NCI-H187 treated with DMSO at 0.1 percent for 48 hours (cell line): ENCODE measurements around the gene AKR1C8.
"Not testable (repeated sequence)": the region's sequence is repeated elsewhere in the genome, so short reads cannot be mapped to it uniquely, and the experiment has no call there.

Source experiments
- DNase-seq: peaks from one replicate; lab custom pipeline; 2025; lab: John Stamatoyannopoulos, UW

Gene AKR1C8

DNA sequence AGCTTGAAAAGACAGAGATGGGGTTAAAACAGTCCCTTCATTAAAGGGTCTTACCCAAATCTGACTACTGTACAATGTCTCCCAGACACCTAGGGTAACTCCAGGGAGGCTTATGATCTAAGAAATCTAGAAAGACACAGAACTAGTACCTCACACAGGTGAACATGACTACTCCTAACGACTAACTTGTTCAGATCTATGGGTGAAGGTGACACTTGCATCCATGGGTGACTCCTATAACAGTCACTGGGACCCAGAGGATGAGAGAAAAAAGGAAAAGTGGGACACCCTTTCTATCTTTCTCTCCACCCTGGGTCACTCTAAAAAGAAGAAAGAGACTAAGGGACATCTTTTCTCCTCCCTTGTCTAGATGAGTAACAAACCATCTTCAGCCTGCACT, 19.2 kb downstream of the AKR1C8 start:
- no peak for DNase-seq

DNA sequence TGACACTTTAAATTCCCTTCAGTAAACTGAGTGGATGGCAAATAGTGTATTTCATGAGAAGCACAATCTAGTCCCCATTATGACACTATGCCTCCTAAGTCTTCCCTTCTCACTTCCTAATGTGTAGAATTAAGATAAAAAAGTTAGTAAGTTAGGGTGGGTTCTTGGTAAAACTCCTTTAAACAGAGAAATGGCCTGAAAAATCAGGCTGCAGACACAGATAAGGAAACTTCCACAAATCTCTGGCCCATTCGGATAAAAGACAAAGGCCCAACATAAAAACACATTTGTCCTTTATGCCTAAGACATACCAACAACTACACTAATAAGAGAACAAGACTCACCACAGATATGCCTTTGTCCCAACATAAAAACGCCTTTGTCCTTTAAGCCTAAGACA, 21.5 kb downstream of the AKR1C8 start:
- DNase-seq: no peak

DNA sequence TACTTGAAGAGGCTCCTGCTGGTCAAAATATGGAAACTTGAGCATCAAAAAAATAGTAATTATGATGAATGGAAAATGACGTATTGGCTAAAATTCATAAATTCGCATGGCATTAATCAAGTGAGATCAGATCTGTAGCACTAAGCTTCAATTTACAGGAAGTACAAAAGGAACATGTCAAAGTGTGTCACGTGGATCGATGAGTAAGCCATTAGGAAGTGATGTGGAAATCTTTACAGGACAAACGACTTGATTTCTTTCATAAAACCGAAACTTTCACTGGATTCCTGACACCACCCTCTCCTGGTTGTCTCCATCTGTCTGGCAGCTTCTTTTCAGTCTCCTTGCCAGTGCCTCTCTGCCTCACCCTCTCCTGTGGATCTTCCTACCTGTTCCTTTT, 25.8 kb downstream of the AKR1C8 start:
- DNase-seq: no peak

DNA sequence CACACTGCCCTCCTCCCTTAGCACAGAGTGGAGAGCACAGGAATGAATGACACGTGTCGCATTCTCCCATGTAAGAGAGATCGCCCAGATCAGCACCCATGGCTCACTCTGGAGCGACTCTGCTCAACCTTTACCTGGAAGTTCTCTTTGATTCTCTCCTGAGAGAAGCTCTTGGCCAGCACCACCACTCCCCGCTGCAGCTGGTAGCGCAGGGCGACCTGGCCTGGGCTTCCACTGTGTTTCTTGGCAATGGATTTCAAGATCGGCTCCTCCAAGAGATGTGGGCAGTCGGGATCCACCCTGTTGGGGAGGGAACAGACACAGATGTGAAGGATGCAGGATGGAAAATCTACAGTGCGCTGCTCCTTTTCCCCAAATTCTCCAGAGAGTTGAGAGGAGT, 27.4 kb downstream of the AKR1C8 start:
- DNase-seq: no peak

DNA sequence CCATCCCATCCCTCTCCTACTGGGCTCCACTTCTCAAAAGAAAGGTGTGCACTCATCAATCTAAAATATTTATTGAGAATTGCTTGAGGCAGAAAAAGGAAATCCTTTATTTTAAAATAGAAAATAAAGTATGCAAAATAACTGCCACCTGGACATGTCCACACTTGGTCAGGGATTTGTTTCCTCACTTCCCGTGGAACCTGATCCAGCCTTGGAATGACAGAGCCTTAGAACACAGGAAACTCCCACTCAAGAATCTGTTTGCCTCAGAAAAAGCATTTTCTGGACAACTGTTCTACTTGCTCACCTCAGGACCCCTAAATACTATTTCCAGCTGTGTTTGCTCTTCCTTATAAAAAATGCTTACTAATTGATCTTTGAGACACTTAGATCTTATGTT, 29.0 kb downstream of the AKR1C8 start:
- DNase-seq: no peak

DNA sequence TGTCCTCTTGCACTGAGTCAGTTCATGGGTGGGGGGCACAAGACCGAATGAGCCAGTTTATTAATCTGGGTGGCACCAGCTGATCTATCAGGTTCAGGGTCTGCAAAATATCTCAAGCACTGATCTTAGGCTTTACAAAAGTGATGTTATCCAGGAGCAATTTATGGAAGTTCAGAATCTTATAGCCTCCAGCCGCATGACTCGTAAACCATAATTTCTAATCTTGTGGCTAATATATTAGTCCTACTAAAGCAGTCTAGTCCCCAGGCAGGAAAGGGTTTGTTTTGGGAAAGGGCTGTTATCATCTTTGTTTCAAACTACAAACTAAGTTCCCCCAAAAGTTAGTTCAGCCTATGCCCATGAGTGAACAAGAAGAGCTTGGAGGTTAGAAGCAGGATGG, 33.9 kb downstream of the AKR1C8 start:
- DNase-seq: no peak

DNA sequence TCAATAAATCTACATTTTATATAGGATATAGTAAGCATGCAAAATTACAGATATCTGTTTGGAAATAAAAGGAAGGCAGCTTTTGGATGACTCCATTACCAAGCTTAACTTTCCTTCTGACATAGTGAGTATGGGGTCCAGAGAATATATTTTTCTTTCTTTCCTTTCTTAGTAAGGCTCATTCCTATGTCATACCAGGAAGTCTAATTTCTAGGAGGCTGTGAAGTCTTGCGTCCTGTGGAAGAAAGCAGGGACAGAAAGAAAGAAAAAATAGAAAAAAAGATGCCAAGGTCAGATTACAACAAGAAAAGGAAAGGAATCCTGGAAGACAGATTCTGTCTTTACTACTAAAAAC, 36.3 kb downstream of the AKR1C8 start:
- no peak for DNase-seq

DNA sequence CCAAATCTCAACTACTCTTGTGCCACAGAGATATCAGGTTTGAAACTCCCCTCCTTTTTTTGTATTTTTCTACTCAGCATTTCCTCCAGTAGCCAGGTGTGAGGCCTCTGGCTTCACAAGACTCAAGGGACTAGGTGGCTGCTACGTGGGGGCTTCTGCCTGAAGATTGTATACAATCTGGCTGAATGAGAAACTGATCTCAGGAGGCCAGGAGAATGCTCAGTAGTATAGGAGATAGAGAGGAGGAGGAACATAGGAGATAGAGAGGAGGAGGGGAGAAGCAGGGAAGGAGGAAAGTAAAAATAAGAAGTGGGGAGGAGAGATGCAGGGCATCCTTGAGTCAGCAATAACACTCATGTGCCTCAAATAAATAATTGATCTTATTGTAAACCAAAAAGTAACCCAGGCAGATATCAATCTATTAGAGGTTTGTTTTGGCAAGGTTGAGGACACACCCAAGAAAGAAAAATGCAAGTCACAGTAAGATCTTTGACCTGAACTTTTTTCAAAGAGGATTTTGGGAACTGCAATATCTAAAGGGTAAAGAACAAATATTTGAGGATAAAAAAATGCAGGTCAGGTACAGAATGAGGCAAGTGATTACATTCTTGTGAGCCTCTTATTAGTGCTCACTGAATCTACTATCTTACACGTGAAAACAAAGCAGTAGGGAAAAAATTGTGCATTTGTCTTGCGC, 36.8 kb downstream of the AKR1C8 start:
- no peak for DNase-seq

DNA sequence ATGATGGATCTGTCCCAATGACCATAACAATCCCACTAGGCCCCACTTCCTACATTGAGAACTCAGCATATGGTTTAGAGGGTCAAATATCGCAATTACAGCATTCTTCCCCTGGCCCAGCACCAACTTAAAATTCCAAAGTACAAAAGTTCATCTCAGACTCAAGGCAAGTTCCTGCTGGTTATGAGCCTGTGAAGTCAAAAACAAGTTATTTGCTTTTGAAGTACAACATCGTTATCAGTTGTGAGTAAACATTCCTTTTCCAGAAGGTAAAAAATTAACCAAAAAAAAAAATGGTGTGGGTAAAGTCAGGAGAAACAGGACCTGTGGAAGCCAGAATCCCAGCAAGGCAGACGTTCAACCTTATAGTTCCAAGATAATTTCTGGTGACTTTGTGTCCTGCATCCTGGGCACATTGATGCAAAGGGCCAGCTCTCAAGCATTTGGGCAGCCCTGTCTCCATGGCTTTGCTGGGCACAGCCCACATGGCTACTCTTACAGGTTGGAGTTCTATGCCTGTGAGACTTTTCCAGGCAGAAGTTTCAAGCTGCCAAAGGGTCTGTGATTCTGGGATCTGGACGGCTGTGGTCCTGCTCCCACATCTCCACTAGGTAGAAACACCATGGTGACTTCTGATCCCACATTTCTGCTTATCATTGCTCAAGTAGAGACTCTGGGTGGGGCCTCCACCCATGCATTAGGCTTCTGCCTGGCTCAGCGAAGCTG, 37.5 kb downstream of the AKR1C8 start:
- DNase-seq: no peak

DNA sequence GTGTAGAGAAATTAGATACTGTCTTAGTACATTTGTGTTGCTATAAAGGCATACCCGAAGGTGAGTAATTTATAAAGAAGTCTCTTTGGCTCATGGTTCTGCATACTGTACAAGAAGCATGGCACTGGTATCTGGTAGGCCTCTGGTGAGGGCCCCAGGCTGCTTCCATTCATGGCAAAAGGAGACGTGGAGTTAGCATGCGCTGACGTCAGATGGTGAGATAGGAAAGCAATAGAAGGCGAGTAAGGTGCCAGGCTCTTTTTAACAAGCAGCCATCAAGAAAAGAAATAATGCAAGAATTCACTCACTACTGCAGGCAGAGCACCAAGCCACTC, 38.1 kb downstream of the AKR1C8 start:
- no peak for DNase-seq

DNA sequence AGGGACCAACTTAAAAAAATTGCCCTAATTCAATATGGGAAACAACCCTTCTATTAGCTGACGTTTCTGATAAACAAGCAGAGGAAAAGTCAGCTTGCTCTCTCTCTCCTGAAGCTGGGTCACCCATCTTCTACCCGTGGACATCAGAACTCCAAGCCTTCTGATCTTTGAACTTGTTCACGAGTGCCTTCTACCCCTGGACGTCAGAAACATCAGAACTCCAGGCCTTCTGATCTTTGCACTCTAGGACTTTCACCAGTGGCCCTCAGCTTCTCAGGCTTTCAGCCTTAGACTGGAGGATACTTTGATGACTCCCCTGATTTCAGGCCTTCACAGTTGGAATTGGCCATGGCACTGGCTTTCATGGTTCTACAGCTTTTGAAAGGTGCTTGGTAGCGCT, 41.8 kb downstream of the AKR1C8 start:
- no peak for DNase-seq

DNA sequence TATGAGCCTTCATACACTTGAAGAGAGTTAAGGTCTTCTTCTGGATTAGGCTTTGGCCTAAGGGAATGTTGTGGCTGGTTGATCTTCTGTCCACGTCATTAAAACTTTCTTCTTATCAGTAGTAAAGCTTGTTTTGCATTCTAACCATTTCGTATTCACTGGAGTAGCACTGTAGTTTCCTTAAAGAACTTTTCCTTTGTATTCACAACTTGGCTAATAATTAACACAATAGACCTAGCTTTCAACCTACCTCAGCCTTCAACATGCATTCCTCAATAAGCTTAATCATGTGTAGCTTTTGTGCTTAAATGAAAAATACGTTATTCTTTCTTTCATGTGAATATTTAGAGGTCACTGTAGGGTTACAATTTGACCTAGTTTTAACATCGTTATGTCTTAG, 42.8 kb downstream of the AKR1C8 start:
- no peak for DNase-seq

DNA sequence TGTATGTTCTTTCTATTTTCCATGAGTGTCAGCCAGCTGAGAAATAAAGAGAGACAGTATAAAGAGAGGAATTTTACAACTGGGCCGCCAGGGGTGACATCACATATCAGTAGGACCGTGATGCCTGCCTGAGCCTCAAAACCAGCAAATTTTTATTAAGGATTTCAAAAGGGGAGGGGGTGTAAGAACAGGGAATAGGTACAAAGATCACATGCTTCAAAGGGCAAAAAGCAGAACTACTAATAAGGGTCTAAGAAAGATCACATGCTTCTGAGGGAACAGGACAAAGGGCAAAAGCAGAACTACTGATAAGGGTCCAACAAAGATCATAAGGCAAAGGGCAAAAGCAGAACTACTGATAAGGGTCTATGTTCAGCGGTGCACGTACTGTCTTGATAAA, 47.3 kb downstream of the AKR1C8 start:
- not testable (repeated sequence) for DNase-seq

DNA sequence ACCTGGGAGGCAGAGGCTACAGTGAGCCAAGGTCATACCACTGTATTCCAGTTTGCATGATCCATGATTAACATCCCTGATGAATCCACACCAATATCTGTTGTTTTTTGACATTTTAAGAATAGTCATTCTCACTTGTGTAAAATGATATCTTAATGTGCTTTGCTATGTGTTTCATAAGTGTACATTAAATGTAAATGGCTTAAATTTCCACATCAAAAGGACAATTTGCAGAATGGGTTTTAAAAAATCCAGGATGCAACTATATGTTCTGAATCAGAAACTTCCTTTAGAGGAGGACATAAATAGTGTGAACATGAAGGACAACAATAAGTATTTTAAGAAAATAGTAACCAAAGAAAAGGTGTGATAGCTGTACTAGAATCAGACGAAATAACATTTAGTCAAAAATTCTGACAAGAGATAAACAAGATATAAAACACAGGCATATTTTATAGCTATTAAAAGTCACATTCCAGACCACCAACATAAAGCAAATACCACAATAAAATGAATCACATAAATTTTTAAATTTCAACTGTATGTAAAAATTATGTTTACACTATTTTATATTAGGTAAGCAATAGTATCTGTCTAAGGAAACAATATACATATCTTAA, 48.4 kb downstream of the AKR1C8 start:
- DNase-seq: no peak

DNA sequence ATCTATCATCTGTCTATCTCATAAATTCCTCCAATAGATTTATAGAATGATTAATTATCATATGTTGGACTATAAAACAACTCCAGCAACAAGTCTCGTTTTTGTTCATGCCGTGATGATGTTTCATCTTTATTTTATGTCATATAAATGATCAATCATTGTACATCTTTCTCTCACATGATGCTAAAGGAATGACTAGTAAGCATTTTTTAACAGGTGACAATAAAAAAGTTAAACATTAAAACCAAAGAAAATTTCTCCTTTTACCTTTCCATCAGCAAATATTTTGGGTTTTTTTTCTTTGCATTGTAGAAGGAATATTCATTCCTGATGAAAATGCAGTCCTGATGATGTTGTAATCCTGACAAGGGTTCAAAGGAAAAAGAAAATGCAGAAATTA, 49.4 kb downstream of the AKR1C8 start:
- no peak for DNase-seq

DNA sequence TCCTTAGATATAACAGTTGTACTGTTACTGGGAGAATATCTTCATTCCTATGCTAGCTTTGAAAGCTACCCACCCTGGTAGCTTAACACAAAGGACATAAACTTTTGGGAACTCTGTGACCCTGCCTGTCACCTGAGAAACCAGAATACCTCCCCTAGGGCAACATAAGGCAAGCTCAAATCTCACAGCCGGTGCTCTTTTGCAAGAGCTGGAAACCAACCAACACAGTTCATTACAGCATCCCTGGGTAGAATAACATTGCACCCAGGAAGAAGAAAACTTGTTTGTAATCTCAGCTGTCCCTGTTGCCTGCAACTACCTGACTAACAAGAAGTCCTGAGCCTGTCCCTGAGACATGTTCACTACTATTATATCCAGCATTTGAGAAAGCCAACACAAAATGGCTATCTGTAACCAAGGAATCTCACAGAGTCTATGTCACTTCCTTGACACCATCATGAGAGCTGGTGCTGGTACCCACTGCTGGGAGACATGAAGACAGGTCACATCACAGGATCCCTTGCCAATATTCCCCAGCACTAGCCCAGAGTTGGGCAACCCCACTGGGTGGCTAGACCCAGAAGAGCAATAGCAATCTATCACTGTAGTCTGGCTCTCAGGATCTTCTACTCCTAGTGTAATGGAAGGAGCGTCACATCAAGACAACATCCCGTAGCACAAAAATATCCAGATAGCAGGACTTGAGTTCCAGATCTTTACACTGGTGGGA, 59.5 kb downstream of the AKR1C8 start:
- DNase-seq: no peak

DNA sequence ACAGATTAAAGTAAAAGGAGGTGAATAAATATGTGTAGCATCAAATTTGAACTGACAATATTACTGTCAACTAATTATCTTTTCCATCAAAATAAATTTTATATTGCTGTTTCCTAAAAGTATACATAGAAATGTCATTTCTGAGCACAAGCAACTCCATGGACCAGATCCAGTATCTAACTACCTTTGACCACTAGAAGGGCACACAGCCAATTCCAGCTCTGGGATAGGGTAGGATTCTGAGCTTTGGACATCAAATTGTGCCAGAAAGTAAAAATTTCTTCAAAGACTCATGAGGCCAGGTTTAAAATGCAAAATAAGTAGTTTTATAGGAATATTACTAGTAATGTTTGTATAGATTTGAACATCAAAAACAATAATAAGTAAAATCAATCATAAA, 61.1 kb downstream of the AKR1C8 start:
- DNase-seq: no peak

DNA sequence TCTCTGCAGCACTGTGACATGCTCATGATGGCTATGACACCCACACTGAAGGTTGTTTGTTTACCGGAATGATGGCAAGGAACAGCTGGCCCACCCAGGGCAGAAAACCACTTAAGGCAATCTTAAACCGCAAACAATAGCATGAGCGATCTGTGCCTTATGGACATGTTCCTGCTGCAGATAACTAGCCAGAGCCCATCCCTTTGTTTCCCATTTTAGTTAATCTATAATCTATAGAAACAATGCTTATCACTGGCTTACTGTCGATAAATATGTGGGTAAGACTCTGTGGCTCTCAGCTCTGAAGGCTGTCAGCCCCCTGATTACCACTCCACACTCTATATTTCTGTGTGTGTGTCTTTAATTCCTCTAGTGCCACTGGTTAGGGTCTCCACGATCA, 65.0 kb downstream of the AKR1C8 start:
- DNase-seq: not testable (repeated sequence)

DNA sequence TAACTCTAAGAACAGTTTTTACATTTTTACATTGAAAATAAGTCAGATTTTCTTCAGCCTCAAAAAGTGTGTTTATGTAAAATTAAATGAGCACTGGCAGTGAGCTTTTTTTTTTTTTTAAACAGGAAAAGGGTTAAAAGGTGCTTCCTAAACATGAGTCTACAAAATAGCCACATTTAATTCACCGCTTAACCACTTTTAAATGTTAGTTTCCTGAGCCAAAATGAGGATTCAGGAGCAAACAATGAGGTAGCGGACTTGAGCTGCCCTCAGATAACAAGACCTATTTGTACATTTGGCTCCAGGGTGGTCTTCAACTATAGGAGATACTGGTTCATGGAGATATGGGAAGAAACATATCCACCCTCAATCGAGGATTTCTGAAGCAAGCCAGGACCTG, 67.9 kb downstream of the AKR1C8 start:
- no peak for DNase-seq

DNA sequence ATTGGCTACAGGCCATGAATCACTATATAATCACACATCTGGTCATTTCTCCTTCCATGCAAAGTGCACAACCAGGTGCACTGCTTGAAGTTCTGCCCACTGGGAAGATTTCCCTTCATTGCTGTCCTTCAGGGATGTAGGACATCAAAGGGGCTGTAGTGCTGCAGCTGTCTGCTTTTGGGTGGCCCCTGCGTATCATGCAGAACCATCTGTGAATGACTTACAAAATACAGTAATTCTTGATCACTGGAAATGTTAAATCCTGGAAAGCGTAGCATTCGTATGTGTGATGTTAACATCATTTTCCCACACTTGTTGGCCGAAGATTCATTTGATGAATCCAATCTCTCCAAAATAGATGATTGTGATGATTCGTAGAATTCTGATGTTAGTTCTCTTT, 68.3 kb downstream of the AKR1C8 start:
- DNase-seq: no peak

DNA sequence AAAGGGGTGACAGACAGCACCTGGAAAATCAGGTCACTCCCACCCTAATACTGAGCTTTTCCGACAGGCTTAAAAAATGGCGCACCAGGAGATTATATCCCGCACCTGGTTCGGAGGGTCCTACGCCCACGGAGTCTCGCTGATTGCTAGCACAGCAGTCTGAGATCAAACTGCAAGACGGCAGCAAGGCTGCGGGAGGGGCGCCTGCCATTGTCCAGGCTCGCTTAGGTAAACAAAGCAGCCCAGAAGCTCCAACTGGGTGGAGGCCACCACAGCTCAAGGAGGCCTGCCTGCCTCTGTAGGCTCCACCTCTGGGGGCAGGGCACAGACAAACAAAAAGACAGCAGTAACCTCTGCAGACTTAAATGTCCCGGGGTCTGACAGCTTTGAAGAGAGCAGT, 75.1 kb downstream of the AKR1C8 start:
- not testable (repeated sequence) for DNase-seq

DNA sequence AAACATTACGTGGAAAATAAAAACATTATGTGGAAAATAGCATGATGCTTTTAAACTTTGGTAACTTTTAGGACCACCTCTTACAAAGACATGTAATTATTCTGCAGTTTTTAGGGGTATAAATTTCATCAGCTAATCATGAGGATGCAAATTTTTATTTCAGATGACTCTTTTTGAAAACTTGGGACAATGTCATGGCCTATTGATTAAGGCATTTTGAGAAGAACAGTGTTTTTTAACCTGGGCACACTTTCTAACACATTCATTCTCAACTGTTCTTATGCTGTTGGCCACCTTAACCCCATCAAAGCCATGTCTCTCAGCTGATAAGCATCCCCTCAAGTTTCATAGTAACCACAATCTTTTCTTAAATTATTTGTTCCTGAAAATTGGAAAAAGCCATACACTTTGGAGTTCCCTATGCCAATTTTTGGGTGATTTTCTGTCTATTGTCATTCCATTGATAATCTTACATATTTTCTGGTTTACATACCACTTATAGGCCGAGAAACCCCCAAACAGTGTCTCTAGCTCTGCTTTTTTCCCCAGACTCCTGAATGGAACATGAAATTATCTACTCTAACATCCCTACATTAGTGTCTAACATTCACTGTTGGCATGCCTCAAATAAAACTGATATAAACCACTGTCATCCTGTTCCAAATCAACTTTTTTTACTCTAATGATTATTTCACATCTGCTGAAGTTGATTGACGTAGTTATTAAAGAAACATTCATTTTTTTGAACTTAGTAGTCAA, 76.1 kb downstream of the AKR1C8 start:
- no peak for DNase-seq
